ENCODE results near the gene RABL3. TPM values are rescaled to one million over a fixed set of nuclear protein-coding genes. Genes with fewer than 3 reads are reported as not detected.
A peak's percentile ranks its signal among the peaks of the same experiment; 100 is the strongest.
"Not testable (repeated sequence)": the region's sequence is repeated elsewhere in the genome, so short reads cannot be mapped to it uniquely, and the experiment has no call there.

The RABL3 gene
- total RNA-seq, 1 donor from 2014 or later: 29.3 TPM

- no peak for DNase-seq
- Mint-ChIP-seq H3K36me3 (ENCODE audit: low read depth) (peaks cover 28% of the 10 kb centered on the region), H3K27ac (peak overlapping the region; percentile 29), H3K4me3 (peak overlapping the region; percentile 97), H3K27me3 (peaks cover 2% of the 10 kb centered on the region), H3K4me1 (peaks cover 25% of the 10 kb centered on the region), H3K9me3 (no peaks in the 10 kb centered on the region)
- intact Hi-C loops (cut with micrococcal nuclease): no loop called here
These were observed 996 bp downstream of the RABL3 start for GRCh38 chr3:120741320-120741719.

GRCh38 chr3:120738006-120738405 is 4.3 kb downstream of the RABL3 start:
- H3K4me1 Mint-ChIP-seq; DNase-seq; H3K27me3 Mint-ChIP-seq; intact Hi-C loops (cut with micrococcal nuclease); H3K27ac Mint-ChIP-seq; H3K4me3 Mint-ChIP-seq: not testable (repeated sequence)
- H3K36me3 Mint-ChIP-seq (ENCODE audit: low read depth): peaks cover 27% of the 10 kb centered on the region
- H3K9me3 Mint-ChIP-seq: peaks cover 11% of the 10 kb centered on the region

- intact Hi-C loops (cut with micrococcal nuclease): no loop called here
- H3K27ac Mint-ChIP-seq: no peak overlapping the region
- no peak for DNase-seq
- no peak overlapping the region for H3K4me3 Mint-ChIP-seq
- peaks cover 2% of the 10 kb centered on the region for H3K4me1 Mint-ChIP-seq
- peaks cover 13% of the 10 kb centered on the region for H3K36me3 Mint-ChIP-seq (ENCODE audit: low read depth)
- H3K9me3 Mint-ChIP-seq: peaks cover 7% of the 10 kb centered on the region
- H3K27me3 Mint-ChIP-seq: no peaks in the 10 kb centered on the region
These were observed 11.5 kb downstream of the RABL3 start for GRCh38 chr3:120730576-120731542.

- no peak for DNase-seq
These were observed 15.5 kb downstream of the RABL3 start for GRCh38 chr3:120726791-120727190.

GRCh38 chr3:120719167-120719834 is 23.0 kb downstream of the RABL3 start:
- H3K4me1 Mint-ChIP-seq: peaks cover 30% of the 10 kb centered on the region
- peak overlapping the region; percentile 29 for H3K27ac Mint-ChIP-seq
- intact Hi-C loops (cut with micrococcal nuclease); H3K27me3 Mint-ChIP-seq; H3K9me3 Mint-ChIP-seq: not testable (repeated sequence)
- H3K4me3 Mint-ChIP-seq: peak overlapping the region; percentile 42
- peak; percentile 92 for DNase-seq
- peaks cover 25% of the 10 kb centered on the region for H3K36me3 Mint-ChIP-seq (ENCODE audit: low read depth)

More at GRCh38 chr3:120726791-120727190, 15.5 kb downstream of the RABL3 start:
- Mint-ChIP-seq H3K4me3 (no peak overlapping the region), H3K36me3 (ENCODE audit: low read depth) (peaks cover 23% of the 10 kb centered on the region), H3K27ac (no peak overlapping the region), H3K27me3 (no peaks in the 10 kb centered on the region), H3K4me1 (peaks cover 2% of the 10 kb centered on the region), H3K9me3 (peaks cover 3% of the 10 kb centered on the region)
- intact Hi-C loops (cut with micrococcal nuclease): no loop called here

GRCh38 chr3:120713262-120713661 is 29.1 kb downstream of the RABL3 start:
- H3K4me3 Mint-ChIP-seq: no peak overlapping the region
- peaks cover 10% of the 10 kb centered on the region for H3K36me3 Mint-ChIP-seq (ENCODE audit: low read depth)
- peaks cover 4% of the 10 kb centered on the region for H3K9me3 Mint-ChIP-seq
- no peak for DNase-seq
- H3K4me1 Mint-ChIP-seq: peaks cover 7% of the 10 kb centered on the region
- no peaks in the 10 kb centered on the region for H3K27me3 Mint-ChIP-seq
- H3K27ac Mint-ChIP-seq: no peak overlapping the region
- intact Hi-C loops (cut with micrococcal nuclease): no loop called here

- intact Hi-C loops (cut with micrococcal nuclease): no loop called here
- H3K9me3 Mint-ChIP-seq: no peaks in the 10 kb centered on the region
These were observed 31.9 kb downstream of the RABL3 start for GRCh38 chr3:120710369-120710768.

GRCh38 chr3:120708408-120708807 is 33.9 kb downstream of the RABL3 start:
- H3K4me3 Mint-ChIP-seq: no peak overlapping the region
- no peaks in the 10 kb centered on the region for H3K9me3 Mint-ChIP-seq
- H3K27ac Mint-ChIP-seq: no peak overlapping the region
- DNase-seq: no peak
- intact Hi-C loops (cut with micrococcal nuclease): no loop called here
- H3K36me3 Mint-ChIP-seq (ENCODE audit: low read depth): peaks cover 20% of the 10 kb centered on the region
- no peaks in the 10 kb centered on the region for H3K27me3 Mint-ChIP-seq
- no peaks in the 10 kb centered on the region for H3K4me1 Mint-ChIP-seq

More at GRCh38 chr3:120710369-120710768, 31.9 kb downstream of the RABL3 start:
- no peak for DNase-seq
- no peaks in the 10 kb centered on the region for H3K27me3 Mint-ChIP-seq
- H3K4me3 Mint-ChIP-seq: no peak overlapping the region
- peaks cover 4% of the 10 kb centered on the region for H3K4me1 Mint-ChIP-seq
- H3K27ac Mint-ChIP-seq: no peak overlapping the region
- H3K36me3 Mint-ChIP-seq (ENCODE audit: low read depth): peaks cover 11% of the 10 kb centered on the region

- Mint-ChIP-seq H3K27me3 (no peaks in the 10 kb centered on the region), H3K27ac (no peak overlapping the region), H3K4me1 (no peaks in the 10 kb centered on the region), H3K9me3 (no peaks in the 10 kb centered on the region), H3K36me3 (ENCODE audit: low read depth) (peaks cover 30% of the 10 kb centered on the region), H3K4me3 (no peak overlapping the region)
- intact Hi-C loops (cut with micrococcal nuclease): no loop called here
- no peak for DNase-seq
These were observed 35.4 kb downstream of the RABL3 start for GRCh38 chr3:120706950-120707349.

- H3K27me3 Mint-ChIP-seq: no peaks in the 10 kb centered on the region
- no peaks in the 10 kb centered on the region for H3K4me1 Mint-ChIP-seq
- no peaks in the 10 kb centered on the region for H3K9me3 Mint-ChIP-seq
- peaks cover 33% of the 10 kb centered on the region for H3K36me3 Mint-ChIP-seq (ENCODE audit: low read depth)
- H3K4me3 Mint-ChIP-seq: no peak overlapping the region
- no peak overlapping the region for H3K27ac Mint-ChIP-seq
- no peak for DNase-seq
- intact Hi-C loops (cut with micrococcal nuclease): no loop called here
These were observed 36.3 kb downstream of the RABL3 start for GRCh38 chr3:120705884-120706582.

GRCh38 chr3:120699333-120699732 is 43.0 kb downstream of the RABL3 start:
- Mint-ChIP-seq H3K27ac (no peak overlapping the region), H3K9me3 (no peaks in the 10 kb centered on the region), H3K4me1 (no peaks in the 10 kb centered on the region), H3K27me3 (no peaks in the 10 kb centered on the region), H3K36me3 (ENCODE audit: low read depth) (peaks cover 29% of the 10 kb centered on the region), H3K4me3 (no peak overlapping the region)
- DNase-seq: no peak
- intact Hi-C loops (cut with micrococcal nuclease): no loop called here

- no peak for DNase-seq
- intact Hi-C loops (cut with micrococcal nuclease): no loop called here
- H3K9me3 Mint-ChIP-seq: no peaks in the 10 kb centered on the region
- no peaks in the 10 kb centered on the region for H3K4me1 Mint-ChIP-seq
- H3K27ac Mint-ChIP-seq: no peak overlapping the region
- no peaks in the 10 kb centered on the region for H3K27me3 Mint-ChIP-seq
- peaks cover 14% of the 10 kb centered on the region for H3K36me3 Mint-ChIP-seq (ENCODE audit: low read depth)
- no peak overlapping the region for H3K4me3 Mint-ChIP-seq
These were observed 48.7 kb downstream of the RABL3 start for GRCh38 chr3:120693439-120694171.

GRCh38 chr3:120689395-120689794 is 52.9 kb downstream of the RABL3 start:
- H3K36me3 Mint-ChIP-seq (ENCODE audit: low read depth): peaks cover 10% of the 10 kb centered on the region
- H3K9me3 Mint-ChIP-seq: no peaks in the 10 kb centered on the region
- no peak overlapping the region for H3K27ac Mint-ChIP-seq
- no peaks in the 10 kb centered on the region for H3K4me1 Mint-ChIP-seq
- no peak overlapping the region for H3K4me3 Mint-ChIP-seq
- intact Hi-C loops (cut with micrococcal nuclease): no loop called here
- no peaks in the 10 kb centered on the region for H3K27me3 Mint-ChIP-seq
- no peak for DNase-seq
